ENCODE measurements around the gene LMAN1L. TPM values are rescaled to one million over a fixed set of nuclear protein-coding genes. Genes with fewer than 3 reads are reported as not detected.

The LMAN1L gene
- total RNA-seq, 1 experiment from 2014 or later: not detected

- H2AFZ ChIP-seq (ENCODE audit: low read length): no peak overlapping the region
- Mint-ChIP-seq H3K9me3 (no peaks in the 10 kb centered on the region), H3K36me3 (ENCODE audit: insufficient read depth in 1 of 3, low read depth in 3 of 3) (no peaks in the 10 kb centered on the region), H3K4me1 (peaks cover 15 to 20% of the 10 kb centered on the region in 2 experiments), H3K27me3 (ENCODE audit: low read depth) (peaks cover 12% of the 10 kb centered on the region), H3K27ac (no peak overlapping the region), H3K4me3 (no peak overlapping the region)
- H3K9me3 ChIP-seq (ENCODE audit: control insufficient read depth, low read depth, low read length): no peaks in the 10 kb centered on the region
- no peak overlapping the region for H2AK5ac ChIP-seq (ENCODE audit: insufficient read length, low read length)
- no peak overlapping the region for H4K8ac ChIP-seq (replicated peaks; ENCODE audit: insufficient read length, low read depth, low read length)
- no peak overlapping the region for H3K23ac ChIP-seq (ENCODE audit: insufficient read length, low read depth, low read length)
- no peak overlapping the region for H4K91ac ChIP-seq (ENCODE audit: insufficient read length, low read depth, low read length)
- H3K79me2 ChIP-seq (ENCODE audit: insufficient read depth, low read length): no peaks in the 10 kb centered on the region
- H2BK120ac ChIP-seq (ENCODE audit: low read depth, low read length, poor library complexity, severe bottlenecking): no peak overlapping the region
- DNase-seq: no peak
- H2BK5ac ChIP-seq (ENCODE audit: insufficient read length, low read length): no peak overlapping the region
- no peak overlapping the region for H2BK20ac ChIP-seq (ENCODE audit: low read depth, low read length, poor library complexity, severe bottlenecking)
- H3K27ac ChIP-seq (ENCODE audit: insufficient read length, low read depth, low read length): no peak overlapping the region
- no peak overlapping the region for H4K5ac ChIP-seq (ENCODE audit: insufficient read length, low read depth, low read length)
- H4K20me1 ChIP-seq (ENCODE audit: control insufficient read depth, insufficient read depth, insufficient read length): no peaks in the 10 kb centered on the region
- H3K4me2 ChIP-seq (ENCODE audit: insufficient read depth, insufficient read length, low read length): no peak overlapping the region
- no peak overlapping the region for H2BK12ac ChIP-seq (ENCODE audit: insufficient read length, low read depth, low read length)
- H2BK15ac ChIP-seq (ENCODE audit: low read depth, low read length): no peak overlapping the region
- H3K79me1 ChIP-seq (ENCODE audit: insufficient read depth, low read depth, low read length, poor library complexity, severe bottlenecking): no peaks in the 10 kb centered on the region
- H3K18ac ChIP-seq (ENCODE audit: insufficient read length, low read depth, low read length): no peak overlapping the region
- TF ChIP-seq CTCF (conservative IDR thresholded peaks at IDR 0.05): no peak
- H3K27me3 ChIP-seq (ENCODE audit: insufficient read depth, low read length): no peaks in the 10 kb centered on the region
- no CpG with 5 or more reads among the region's 15 CpGs for WGBS (ENCODE audit: extremely low coverage, insufficient read length, low lambda C conversion rate)
- no peaks in the 10 kb centered on the region; the same call in 1 of the 2 replicates for H3K4me1 ChIP-seq (ENCODE audit: insufficient read depth, low read length)
- H3K14ac ChIP-seq (ENCODE audit: insufficient read depth, low read length): no peak overlapping the region
- no peak overlapping the region for H3K56ac ChIP-seq (ENCODE audit: insufficient read length, low read depth, low read length)
- no peaks in the 10 kb centered on the region for H3K23me2 ChIP-seq (ENCODE audit: insufficient read length, low read depth, low read length, poor library complexity, severe bottlenecking)
- H3T11ph ChIP-seq (ENCODE audit: low read length): no peak overlapping the region
- H3K4ac ChIP-seq (ENCODE audit: low read depth, low read length): no peak overlapping the region
- no peak overlapping the region for H3K9ac ChIP-seq (ENCODE audit: extremely low read depth, insufficient read length, low read length)
Measured at GRCh38 chr15:74763416-74763815, 49.2 kb upstream of the LMAN1L start.

All from H9 (cell line).